K562 (cell line): ENCODE data around the gene SMIM41. TPM values are rescaled to one million over a fixed set of nuclear protein-coding genes. Genes with fewer than 3 reads are reported as not detected.

Experiments
- ARHGAP35 ChIP-seq: fragments of 450-650 bp; IDR thresholded peaks from 2 replicates; pipeline ENCODE4 v1.6.1; 2018; ENCODE audit not compliant: partially characterized antibody
- BRF1 ChIP-seq: IDR thresholded peaks from 3 replicates; pipeline ENCODE4 v1.6.1; 2011; ENCODE audit warnings: borderline replicate concordance, mild to moderate bottlenecking; ENCODE audit not compliant: insufficient read length; ENCODE audit errors: extremely low read depth
- CBX8 ChIP-seq: fragments of 200-600 bp; sonication (generic); IDR thresholded peaks from 2 replicates; pipeline ENCODE4 v1.6.1; 2012; ENCODE audit warnings: borderline replicate concordance, mixed run types, low read depth, mild to moderate bottlenecking, moderate library complexity, mixed read lengths, low read length, control low read depth, inconsistent platforms; ENCODE audit not compliant: poor library complexity, severe bottlenecking; ENCODE audit errors: extremely low read depth
- EGR1 ChIP-seq: fragments of 450-650 bp; conservative IDR thresholded peaks from 2 replicates; pipeline ENCODE4 v1.6.1; 2017; ENCODE audit warnings: mild to moderate bottlenecking
- KLF16 ChIP-seq: IDR thresholded peaks from 2 replicates; pipeline ENCODE4 v1.6.1; 2016; ENCODE audit warnings: antibody characterized with exemption
- RCOR1 ChIP-seq, 2 experiments: IDR thresholded peaks; 2 replicates each; pipeline ENCODE4 v1.6.1; 2012; ENCODE audit warnings: low read depth in 2 of 2, low read length in 2 of 2, borderline replicate concordance in 1 of 2, improper control_type of control experiment in 1 of 2
- REST ChIP-seq, 2 experiments: fragments of 450-650 bp; formaldehyde crosslinking in 1 of 2; IDR thresholded peaks; 2 replicates each; pipeline versions ENCODE4 v1.4.0 to v1.6.1; 2014 to 2020; ENCODE audit warnings: mild to moderate bottlenecking in 2 of 2, borderline replicate concordance in 1 of 2, low read depth in 1 of 2
- SIN3B ChIP-seq: fragments of 450-650 bp; IDR thresholded peaks from 2 replicates; pipeline ENCODE4 v1.6.1; 2017; ENCODE audit warnings: low read depth, mild to moderate bottlenecking, moderate library complexity
- TGIF2 ChIP-seq: sonication (generic); formaldehyde crosslinking; IDR thresholded peaks from 2 replicates; pipeline ENCODE4 v1.8.1; 2022; ENCODE audit warnings: mild to moderate bottlenecking, missing genetic modification reagents, moderate library complexity
- ZBTB7A ChIP-seq: IDR thresholded peaks from 2 replicates; pipeline ENCODE4 v1.6.1; 2011; ENCODE audit warnings: low read depth, mild to moderate bottlenecking, low read length, moderate library complexity, borderline replicate concordance; ENCODE audit not compliant: control insufficient read depth
- ZNF24 ChIP-seq: fragments of 450-650 bp; IDR thresholded peaks from 2 replicates; pipeline ENCODE4 v1.6.1; 2016
- ZNF41 ChIP-seq: fragments of 250-450 bp; sonication (Bioruptor Pico); conservative IDR thresholded peaks from 2 replicates; pipeline ENCODE4 v1.4.0; 2020; ENCODE audit warnings: mild to moderate bottlenecking
- polyA plus RNA-seq, 8 experiments: library from polyadenylated mRNA; depleted of rRNA in 4 of 8; stranded (reverse) in 5 of 8; unstranded in 3 of 8; fragments of >200 nt; fragmentation: Nextera tagmentation in 2 of 8; fragmentation: Illumina TruSeq in 1 of 8; extraction: Ambion mirVana in 2 of 8; extraction: Trizol in 1 of 8; gene quantifications; 2 replicates each; pipeline versions ENCODE4 v1.2.1 to v1.2.3, GENCODE V29; 2011 to 2014; ENCODE audit warnings: inconsistent platforms in 1 of 8, missing spikeins in 1 of 8
- total RNA-seq, 7 experiments: library from RNA; depleted of rRNA in 6 of 7; stranded (reverse); fragments of >200 nt in 6 of 7; fragmentation: Illumina TruSeq in 2 of 7; extraction: Trizol in 2 of 7; gene quantifications; 2 replicates each; pipeline versions ENCODE4 v1.2.1 to v1.2.3, GENCODE V29; 2011 to 2021; ENCODE audit warnings: low replicate concordance in 1 of 7
- TF ChIP-seq, protein P1 (sequence below): IDR thresholded peaks from 3 replicates; pipeline ENCODE4 v1.6.1; 2011; ENCODE audit warnings: borderline replicate concordance, mild to moderate bottlenecking, moderate library complexity; ENCODE audit not compliant: insufficient read length; ENCODE audit errors: extremely low read depth
- TF ChIP-seq, protein P2 (sequence below): fragments of 450-650 bp; IDR thresholded peaks from 2 replicates; pipeline ENCODE4 v1.6.1; 2017; ENCODE audit warnings: antibody characterized with exemption

SMIM41 gene
- total and polyA plus RNA-seq, 9 of the 15 experiments (the other 6 are each of a cell fraction or from before 2014, with no cell fraction given): not detected

DNA sequence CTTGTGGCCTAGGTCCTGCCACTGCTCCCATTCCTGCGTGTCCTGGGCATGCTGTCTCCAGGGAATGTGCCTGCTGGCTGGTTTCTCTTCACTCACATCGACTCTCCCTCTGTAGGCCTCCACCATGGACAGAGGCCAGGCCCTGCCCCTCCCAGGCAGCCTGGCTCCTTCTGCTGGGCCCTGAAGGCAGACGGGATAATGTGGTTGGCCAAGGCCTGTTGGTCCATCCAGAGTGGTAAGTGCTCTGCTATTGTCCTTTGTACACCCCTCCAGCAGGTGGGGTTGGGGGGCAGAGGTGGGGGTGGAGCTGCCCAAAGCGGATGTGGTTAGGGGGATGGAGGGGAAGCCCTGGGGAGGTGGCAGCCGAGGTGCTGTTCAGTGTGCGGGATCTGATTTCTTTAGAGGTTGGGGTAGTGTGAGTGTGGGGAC, 37.8 kb upstream of the SMIM41 start (continued):
- peak; percentile 94 for TF ChIP-seq REST (IDR thresholded peaks at IDR 0.05; ENCODE audit: borderline replicate concordance)
- TF ChIP-seq REST (CRISPR knock-in tag; IDR thresholded peaks at IDR 0.05; ENCODE audit: low read depth): peak; percentile 89
- TF ChIP-seq, protein P1, sequence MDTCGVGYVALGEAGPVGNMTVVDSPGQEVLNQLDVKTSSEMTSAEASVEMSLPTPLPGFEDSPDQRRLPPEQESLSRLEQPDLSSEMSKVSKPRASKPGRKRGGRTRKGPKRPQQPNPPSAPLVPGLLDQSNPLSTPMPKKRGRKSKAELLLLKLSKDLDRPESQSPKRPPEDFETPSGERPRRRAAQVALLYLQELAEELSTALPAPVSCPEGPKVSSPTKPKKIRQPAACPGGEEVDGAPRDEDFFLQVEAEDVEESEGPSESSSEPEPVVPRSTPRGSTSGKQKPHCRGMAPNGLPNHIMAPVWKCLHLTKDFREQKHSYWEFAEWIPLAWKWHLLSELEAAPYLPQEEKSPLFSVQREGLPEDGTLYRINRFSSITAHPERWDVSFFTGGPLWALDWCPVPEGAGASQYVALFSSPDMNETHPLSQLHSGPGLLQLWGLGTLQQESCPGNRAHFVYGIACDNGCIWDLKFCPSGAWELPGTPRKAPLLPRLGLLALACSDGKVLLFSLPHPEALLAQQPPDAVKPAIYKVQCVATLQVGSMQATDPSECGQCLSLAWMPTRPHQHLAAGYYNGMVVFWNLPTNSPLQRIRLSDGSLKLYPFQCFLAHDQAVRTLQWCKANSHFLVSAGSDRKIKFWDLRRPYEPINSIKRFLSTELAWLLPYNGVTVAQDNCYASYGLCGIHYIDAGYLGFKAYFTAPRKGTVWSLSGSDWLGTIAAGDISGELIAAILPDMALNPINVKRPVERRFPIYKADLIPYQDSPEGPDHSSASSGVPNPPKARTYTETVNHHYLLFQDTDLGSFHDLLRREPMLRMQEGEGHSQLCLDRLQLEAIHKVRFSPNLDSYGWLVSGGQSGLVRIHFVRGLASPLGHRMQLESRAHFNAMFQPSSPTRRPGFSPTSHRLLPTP: no peak
- TF ChIP-seq ZNF41 (CRISPR knock-in tag): no peak
- TF ChIP-seq CBX8: no peak
- no peak for TF ChIP-seq TGIF2 (CRISPR knock-in tag)
- TF ChIP-seq RCOR1 (IDR thresholded peaks at IDR 0.05; ENCODE audit: borderline replicate concordance in 1 of 2, low read depth in 2 of 2, low read length in 2 of 2): no peak
- no peak for TF ChIP-seq BRF1
- TF ChIP-seq ARHGAP35: no peak
- TF ChIP-seq EGR1: no peak
- TF ChIP-seq, protein P2, sequence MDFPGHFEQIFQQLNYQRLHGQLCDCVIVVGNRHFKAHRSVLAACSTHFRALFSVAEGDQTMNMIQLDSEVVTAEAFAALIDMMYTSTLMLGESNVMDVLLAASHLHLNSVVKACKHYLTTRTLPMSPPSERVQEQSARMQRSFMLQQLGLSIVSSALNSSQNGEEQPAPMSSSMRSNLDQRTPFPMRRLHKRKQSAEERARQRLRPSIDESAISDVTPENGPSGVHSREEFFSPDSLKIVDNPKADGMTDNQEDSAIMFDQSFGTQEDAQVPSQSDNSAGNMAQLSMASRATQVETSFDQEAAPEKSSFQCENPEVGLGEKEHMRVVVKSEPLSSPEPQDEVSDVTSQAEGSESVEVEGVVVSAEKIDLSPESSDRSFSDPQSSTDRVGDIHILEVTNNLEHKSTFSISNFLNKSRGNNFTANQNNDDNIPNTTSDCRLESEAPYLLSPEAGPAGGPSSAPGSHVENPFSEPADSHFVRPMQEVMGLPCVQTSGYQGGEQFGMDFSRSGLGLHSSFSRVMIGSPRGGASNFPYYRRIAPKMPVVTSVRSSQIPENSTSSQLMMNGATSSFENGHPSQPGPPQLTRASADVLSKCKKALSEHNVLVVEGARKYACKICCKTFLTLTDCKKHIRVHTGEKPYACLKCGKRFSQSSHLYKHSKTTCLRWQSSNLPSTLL: no peak
- no peak for TF ChIP-seq ZNF24
- no peak for TF ChIP-seq SIN3B
- TF ChIP-seq KLF16: no peak
- peak; percentile 17; the same call in 1 of the 2 replicates for TF ChIP-seq ZBTB7A
